Duodenal mucosa (tissue), 2 donors: ENCODE measurements around the gene CSNK1G2.
A peak's percentile ranks its signal among the peaks of the same experiment; 100 is the strongest.

Source experiments
- H3K27ac ChIP-seq: one replicate; pipeline ENCODE4 v1.7.0; 2013; ENCODE audit warnings: low read depth, low read length
- H3K27me3 ChIP-seq, 2 donors: one replicate each; pipeline ENCODE4 v1.7.0; 2013; ENCODE audit warnings: low read length in 2 of 2, control low read depth in 1 of 2; ENCODE audit not compliant: insufficient read depth in 2 of 2, control insufficient read depth in 1 of 2
- H3K36me3 ChIP-seq, 2 donors: one replicate each; pipeline ENCODE4 v1.7.0; 2013; ENCODE audit warnings: low read length in 2 of 2, control low read depth in 1 of 2; ENCODE audit not compliant: insufficient read depth in 2 of 2, control insufficient read depth in 1 of 2
- H3K4me1 ChIP-seq, 2 donors: one replicate each; pipeline ENCODE4 v1.7.0; 2013; ENCODE audit warnings: low read length in 2 of 2, control low read depth in 1 of 2; ENCODE audit not compliant: insufficient read depth in 2 of 2, control insufficient read depth in 1 of 2
- H3K4me3 ChIP-seq, 2 donors: one replicate each; pipeline ENCODE4 v1.7.0; 2013; ENCODE audit warnings: low read length in 2 of 2, low read depth in 1 of 2
- H3K9ac ChIP-seq, 2 donors: one replicate each; pipeline ENCODE4 v1.7.0; 2013; ENCODE audit warnings: low read length in 2 of 2, low read depth in 1 of 2
- H3K9me3 ChIP-seq, 2 donors: one replicate each; pipeline ENCODE4 v1.7.0; 2013; ENCODE audit warnings: low read length in 2 of 2, control low read depth in 1 of 2; ENCODE audit not compliant: control insufficient read depth in 1 of 2

The CSNK1G2 gene

DNA sequence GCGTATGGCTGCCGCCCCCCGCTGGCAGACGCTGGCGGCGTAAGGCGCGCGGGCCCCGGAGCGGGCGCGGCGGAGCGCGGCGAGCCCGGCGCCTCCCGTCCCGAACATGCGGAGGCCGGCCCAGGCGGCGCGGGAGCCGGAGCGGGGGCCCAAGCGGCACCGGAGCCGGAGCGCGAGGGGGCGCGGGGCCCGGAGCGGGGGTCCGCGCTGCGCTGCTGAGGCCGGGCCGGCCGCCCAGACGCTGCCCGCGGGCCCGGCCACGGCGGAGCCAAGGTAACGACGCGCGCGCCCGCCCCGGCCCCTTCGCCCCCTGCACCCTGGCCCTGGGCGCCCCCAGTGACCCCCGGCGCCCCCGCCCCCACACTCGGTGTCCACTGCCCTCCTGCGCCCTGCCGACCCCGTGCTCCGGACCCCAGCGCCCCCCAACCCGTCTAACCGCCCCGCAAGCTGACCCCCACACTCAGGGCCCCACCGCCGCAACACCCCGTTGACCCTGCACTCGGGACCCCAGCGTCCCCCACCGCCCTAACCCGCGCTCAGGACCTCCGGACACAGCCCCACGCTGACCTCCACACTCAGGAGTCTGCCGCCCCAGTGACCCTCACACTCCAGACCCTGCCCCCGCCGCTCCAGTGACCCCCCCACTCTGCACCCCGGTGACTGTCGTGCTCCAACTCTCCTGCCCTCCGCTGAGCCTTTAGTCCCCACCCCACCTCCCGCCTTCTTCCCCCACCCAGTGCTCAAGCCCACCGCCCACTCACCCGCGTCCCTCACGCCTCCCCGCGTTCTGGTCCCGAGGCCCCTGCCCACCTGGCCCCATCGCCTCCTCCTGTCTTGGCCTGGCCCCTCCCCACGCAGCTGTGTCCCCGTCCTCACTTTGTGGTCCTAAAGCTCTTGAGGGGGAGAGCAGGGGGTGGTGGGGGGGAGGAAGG lies at the start of gene CSNK1G2:
Gene CSNK1G2 (plus strand): TSS at position 27 of the 932 bp plus-strand sequence. CDS start 28,601 bp downstream, outside the sequence.
- H3K9me3 ChIP-seq, result no peaks in the 10 kb centered on the region
- H3K9ac ChIP-seq, result peak within 1 kb of the TSS; percentile 93 to 97
- peak within 1 kb of the TSS; percentile 84 to 97 for H3K4me3 ChIP-seq
- H3K27ac ChIP-seq, result peak within 1 kb of the TSS; percentile 94
- H3K4me1 ChIP-seq, result peaks cover 17 to 34% of the 10 kb centered on the region in 2 donors
- no peaks in the 10 kb centered on the region for H3K36me3 ChIP-seq
- no peaks in the 10 kb centered on the region for H3K27me3 ChIP-seq

DNA sequence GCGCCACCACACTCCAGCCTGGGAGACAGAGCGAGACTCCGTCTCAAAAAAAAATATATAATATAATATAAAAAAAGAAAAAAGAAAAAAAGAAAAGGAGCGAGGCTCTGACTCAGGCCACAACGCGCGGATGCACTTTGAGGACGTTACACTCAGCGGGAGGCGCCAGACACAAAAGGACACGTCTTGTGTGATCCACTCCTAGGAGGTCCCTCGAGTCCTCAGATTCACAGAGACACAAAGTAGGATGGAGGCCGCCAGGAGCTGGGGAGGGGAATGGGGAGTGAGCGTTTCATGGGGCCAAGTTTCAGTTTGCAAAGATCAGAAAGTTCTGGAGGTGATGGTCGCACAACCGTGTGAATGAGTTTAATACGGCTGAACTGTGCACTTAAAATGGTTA lies 47.2 kb upstream of the CSNK1G2 start:
- Histone ChIP-seq H3K9me3 (no peaks in the 10 kb centered on the region), H3K9ac (no peak overlapping the region), H3K27me3 (no peaks in the 10 kb centered on the region), H3K27ac (no peak overlapping the region), H3K4me1 (no peaks in the 10 kb centered on the region), H3K4me3 (no peak overlapping the region), H3K36me3 (no peaks in the 10 kb centered on the region)

DNA sequence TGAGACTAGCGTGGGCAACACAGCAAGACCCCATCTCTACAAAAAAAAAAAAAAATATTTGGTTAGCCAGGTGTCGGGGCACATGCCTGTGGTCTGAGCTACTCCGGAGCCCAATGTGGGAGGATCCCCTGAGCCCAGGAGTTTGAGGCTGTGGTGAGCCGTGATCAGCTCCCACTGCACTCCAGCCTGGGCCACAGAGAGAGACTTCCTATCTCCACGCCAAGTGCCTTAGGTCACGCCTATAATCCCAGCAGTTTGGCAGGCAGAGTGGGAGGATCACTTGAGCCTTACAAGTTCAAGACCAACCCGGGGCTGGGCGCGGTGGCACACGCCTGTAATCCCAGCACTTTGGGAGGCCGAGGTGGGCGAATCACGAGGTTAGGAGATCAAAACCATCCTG lies 44.5 kb upstream of the CSNK1G2 start:
- no peak overlapping the region for H3K9ac ChIP-seq
- no peaks in the 10 kb centered on the region for H3K9me3 ChIP-seq
- H3K27me3 ChIP-seq, result no peaks in the 10 kb centered on the region
- H3K4me3 ChIP-seq, result no peak overlapping the region
- H3K27ac ChIP-seq, result no peak overlapping the region
- H3K36me3 ChIP-seq, result no peaks in the 10 kb centered on the region
- no peaks in the 10 kb centered on the region for H3K4me1 ChIP-seq

DNA sequence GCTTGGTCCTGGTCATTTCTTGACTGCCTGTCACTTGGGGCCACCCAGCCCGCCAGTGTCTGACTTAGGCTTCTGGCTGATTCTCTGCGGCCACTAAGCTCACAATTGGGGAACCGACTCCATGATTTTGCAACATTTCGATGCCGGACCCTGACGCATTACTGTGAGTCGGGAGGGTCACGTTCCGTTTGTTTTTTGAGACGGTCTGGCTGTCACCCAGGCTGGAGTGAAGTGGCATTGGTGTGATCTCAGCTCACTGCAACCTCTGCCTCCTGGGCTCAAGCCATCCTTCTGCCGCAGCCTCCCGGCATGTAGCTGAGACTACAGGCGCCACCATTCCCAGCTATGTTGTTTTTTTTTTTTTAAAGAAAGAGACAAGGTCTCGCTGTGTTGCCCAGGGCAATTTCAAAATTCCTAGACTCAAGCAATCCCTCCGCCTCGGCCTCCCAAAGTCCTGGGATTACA lies 39.0 kb upstream of the CSNK1G2 start:
- no peak overlapping the region for H3K27ac ChIP-seq

DNA sequence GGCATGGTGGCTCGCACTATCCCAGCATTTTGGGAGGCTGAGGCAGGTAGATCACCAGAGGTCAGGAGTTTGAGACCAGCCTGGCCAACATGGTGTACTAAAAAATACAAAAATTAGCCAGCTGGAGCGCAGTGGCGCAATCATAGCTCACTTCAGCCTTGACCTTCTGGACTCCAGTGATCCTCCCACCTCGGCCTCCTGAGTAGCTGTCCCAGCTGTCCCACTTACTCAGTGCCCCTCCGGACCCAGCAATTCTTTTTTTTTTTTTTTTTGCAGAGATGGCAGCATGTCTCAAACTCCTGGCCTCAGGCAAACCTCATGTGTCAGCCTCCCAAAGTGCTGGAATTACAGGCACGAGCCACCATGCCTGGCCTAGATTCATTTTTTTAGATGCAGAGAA lies 38.0 kb upstream of the CSNK1G2 start:
- Histone ChIP-seq H3K4me1 (peaks cover 11 to 25% of the 10 kb centered on the region in 2 donors), H3K27ac (no peak overlapping the region), H3K27me3 (no peaks in the 10 kb centered on the region)

More for the DNA sequence above, 39.0 kb upstream of the CSNK1G2 start:
- no peaks in the 10 kb centered on the region for H3K27me3 ChIP-seq
- H3K9me3 ChIP-seq, result no peaks in the 10 kb centered on the region
- H3K9ac ChIP-seq, result no peak overlapping the region
- no peaks in the 10 kb centered on the region for H3K36me3 ChIP-seq
- H3K4me3 ChIP-seq, result no peak overlapping the region
- H3K4me1 ChIP-seq, result peaks cover 8 to 19% of the 10 kb centered on the region in 2 donors

DNA sequence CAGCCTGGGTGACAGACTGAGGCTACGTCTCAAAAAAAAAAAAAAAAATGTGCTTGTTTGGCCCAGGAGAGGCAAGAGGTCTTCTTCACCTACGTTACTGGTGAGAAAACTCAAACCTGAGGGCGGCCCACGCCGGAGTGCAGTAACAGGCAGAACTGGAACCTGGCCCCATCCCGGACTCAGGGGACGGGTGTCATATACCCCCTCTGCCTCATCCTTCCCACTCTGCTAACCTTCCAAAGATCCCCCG lies 36.2 kb upstream of the CSNK1G2 start:
- no peaks in the 10 kb centered on the region for H3K36me3 ChIP-seq
- peak overlapping the region in 1 of 2 donors; percentile 51 for H3K9ac ChIP-seq
- no peaks in the 10 kb centered on the region for H3K27me3 ChIP-seq
- no peaks in the 10 kb centered on the region for H3K9me3 ChIP-seq
- peak overlapping the region; percentile 80 for H3K27ac ChIP-seq
- H3K4me1 ChIP-seq, result peaks cover 19 to 41% of the 10 kb centered on the region in 2 donors
- no peak overlapping the region for H3K4me3 ChIP-seq

More for the DNA sequence above, 38.0 kb upstream of the CSNK1G2 start:
- no peaks in the 10 kb centered on the region for H3K9me3 ChIP-seq
- H3K36me3 ChIP-seq, result no peaks in the 10 kb centered on the region
- no peak overlapping the region for H3K9ac ChIP-seq
- no peak overlapping the region for H3K4me3 ChIP-seq

DNA sequence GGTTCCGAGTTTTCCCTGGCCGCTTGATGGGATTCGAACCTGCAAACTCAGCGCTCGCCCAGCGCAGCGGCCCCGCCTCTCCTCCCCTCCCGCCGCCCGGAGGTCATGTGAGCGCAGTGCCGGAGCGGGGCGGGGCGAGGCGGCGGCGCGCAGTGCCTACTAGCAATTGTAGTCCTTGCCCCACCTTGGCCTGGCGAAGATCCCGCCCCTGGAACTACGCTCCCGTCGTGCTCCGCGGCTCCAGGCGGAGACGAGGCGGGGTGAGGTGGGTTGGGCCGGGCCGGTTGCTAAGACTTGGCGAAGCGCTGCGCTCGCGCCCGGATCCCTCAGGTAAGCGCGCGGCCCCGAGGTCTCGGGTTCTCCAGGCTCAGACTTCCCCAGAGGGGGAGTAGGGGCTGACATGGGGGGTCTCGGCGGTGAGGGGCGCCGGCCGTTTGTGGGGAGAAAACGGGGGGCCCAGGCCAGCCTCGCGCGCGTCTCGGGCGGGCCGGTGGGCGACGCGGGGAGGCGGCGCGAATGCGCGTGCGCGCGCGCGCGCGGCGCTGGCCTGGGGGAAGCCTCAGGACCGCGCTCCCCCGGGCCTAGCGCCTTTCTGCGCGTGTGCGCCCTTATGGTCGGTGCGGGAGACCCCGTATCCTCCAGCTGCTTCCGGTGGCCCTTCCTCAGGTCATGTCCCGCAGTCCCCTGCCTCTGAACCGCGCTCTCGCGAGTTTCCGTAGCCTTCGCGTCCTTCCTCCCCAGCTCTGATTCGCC lies 35.7 kb upstream of the CSNK1G2 start, which contains the start of the genes ADAT3 and SCAMP4:
Gene ADAT3 (plus strand): TSS at position 290 of the 753 bp plus-strand sequence. CDS start 6,649 bp downstream, outside the sequence.
Gene SCAMP4 (plus strand): TSS at position 290 of the 753 bp plus-strand sequence. CDS start 9,621 bp downstream, outside the sequence.
- Histone ChIP-seq H3K9ac (peak within 1 kb of the TSS; percentile 71 to 82), H3K27me3 (no peaks in the 10 kb centered on the region), H3K9me3 (no peaks in the 10 kb centered on the region), H3K27ac (peak within 1 kb of the TSS; percentile 80), H3K4me3 (peak within 1 kb of the TSS; percentile 77 to 89), H3K4me1 (peaks cover 23 to 42% of the 10 kb centered on the region in 2 donors), H3K36me3 (no peaks in the 10 kb centered on the region)

DNA sequence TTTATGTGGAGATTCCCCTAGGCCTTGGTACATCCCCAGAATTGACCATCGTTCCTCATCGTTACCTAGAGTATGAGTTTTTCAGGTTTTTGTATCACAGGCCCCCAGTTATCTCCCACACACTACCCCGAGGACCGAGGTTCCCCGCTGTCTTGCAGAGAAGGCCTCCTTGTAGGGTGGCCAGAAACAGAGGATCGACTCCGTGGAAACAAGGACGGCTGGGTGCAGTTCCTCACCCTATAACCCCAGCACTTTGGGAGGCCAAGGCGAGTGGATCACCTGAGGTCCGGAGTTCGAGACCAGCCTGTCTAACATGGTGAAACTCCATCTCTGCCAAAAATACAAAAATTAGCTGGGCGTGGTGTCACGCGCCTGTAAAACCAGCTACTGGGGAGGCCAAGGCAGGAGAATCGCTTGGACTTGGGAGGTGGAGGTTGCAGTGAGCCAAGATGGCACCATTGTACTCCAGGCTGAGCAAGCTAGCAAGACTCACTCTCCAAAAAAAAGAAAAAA lies 35.1 kb upstream of the CSNK1G2 start:
- H3K9ac ChIP-seq, result peak overlapping the region; percentile 71 to 82
- peaks cover 23 to 42% of the 10 kb centered on the region in 2 donors for H3K4me1 ChIP-seq
- H3K36me3 ChIP-seq, result no peaks in the 10 kb centered on the region
- peak overlapping the region; percentile 77 to 89 for H3K4me3 ChIP-seq
- no peaks in the 10 kb centered on the region for H3K27me3 ChIP-seq
- H3K9me3 ChIP-seq, result no peaks in the 10 kb centered on the region
- H3K27ac ChIP-seq, result peak overlapping the region; percentile 80

DNA sequence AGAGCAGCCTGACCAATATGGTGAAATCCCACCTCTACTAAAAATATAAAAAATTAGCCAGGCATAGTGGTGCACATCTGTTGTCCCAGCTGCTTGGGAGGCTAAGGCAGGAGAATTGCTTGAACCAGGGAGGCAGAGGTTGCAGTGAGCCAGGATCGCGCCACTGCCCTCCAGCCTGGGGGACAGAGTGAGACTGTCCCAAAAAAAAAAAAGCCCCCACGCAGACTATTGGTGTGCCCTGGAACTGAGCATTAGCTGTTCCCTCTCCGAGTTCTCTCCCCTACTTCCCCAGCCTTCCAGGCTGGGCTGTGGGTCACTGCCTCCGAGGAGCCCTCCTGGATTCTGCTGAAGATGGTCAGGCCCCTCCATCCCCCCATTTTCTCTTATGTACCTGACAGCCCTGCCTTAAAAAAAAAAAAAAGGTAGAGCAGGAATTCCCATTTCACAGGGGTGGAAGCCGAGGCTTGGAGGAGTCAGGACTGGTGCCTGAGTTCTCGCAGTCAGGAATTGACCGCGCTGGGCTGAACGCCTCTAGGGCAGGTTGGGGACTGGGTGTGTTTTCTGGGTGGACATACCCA lies 33.9 kb upstream of the CSNK1G2 start:
- peak overlapping the region; percentile 89 for H3K27ac ChIP-seq

More for the DNA sequence above, 33.9 kb upstream of the CSNK1G2 start:
- H3K27me3 ChIP-seq, result no peaks in the 10 kb centered on the region
- H3K36me3 ChIP-seq, result no peaks in the 10 kb centered on the region
- peak overlapping the region; percentile 74 to 79 for H3K9ac ChIP-seq
- peak overlapping the region in 1 of 2 donors; percentile 74 for H3K4me3 ChIP-seq
- H3K4me1 ChIP-seq, result peaks cover 23 to 42% of the 10 kb centered on the region in 2 donors
- no peaks in the 10 kb centered on the region for H3K9me3 ChIP-seq
